22Rv1 (cell line): ENCODE data around the gene COMMD2.

Source experiments
- ZFX ChIP-seq: fragments of 450-650 bp; IDR thresholded peaks from 2 replicates; pipeline ENCODE4 v1.6.1; 2017; ENCODE audit warnings: antibody characterized with exemption, borderline replicate concordance
- TF ChIP-seq, protein P1 (sequence below): fragments of 450-650 bp; IDR thresholded peaks from 2 replicates; pipeline ENCODE4 v1.5.1; 2017; ENCODE audit warnings: mild to moderate bottlenecking

DNA sequence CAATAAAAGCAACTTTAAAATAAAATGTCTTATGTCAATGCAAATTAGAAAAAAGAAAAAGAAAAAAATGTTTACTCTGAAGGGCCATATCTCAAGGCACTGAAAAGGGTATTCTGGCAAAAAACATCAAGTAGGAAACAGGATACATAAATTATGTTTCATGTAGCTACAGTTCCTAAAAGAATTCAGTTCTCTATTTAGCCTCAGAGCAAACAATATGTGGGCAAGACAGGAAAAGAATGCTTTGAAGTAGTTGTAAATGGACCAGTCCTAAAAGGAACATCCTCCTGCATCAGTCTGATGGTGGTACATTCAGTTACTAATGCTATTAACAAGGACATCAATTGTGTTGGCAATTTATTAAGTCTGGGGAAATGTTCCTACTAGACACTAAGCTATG lies 8.1 kb downstream of the COMMD2 start:
- TF ChIP-seq, protein P1, sequence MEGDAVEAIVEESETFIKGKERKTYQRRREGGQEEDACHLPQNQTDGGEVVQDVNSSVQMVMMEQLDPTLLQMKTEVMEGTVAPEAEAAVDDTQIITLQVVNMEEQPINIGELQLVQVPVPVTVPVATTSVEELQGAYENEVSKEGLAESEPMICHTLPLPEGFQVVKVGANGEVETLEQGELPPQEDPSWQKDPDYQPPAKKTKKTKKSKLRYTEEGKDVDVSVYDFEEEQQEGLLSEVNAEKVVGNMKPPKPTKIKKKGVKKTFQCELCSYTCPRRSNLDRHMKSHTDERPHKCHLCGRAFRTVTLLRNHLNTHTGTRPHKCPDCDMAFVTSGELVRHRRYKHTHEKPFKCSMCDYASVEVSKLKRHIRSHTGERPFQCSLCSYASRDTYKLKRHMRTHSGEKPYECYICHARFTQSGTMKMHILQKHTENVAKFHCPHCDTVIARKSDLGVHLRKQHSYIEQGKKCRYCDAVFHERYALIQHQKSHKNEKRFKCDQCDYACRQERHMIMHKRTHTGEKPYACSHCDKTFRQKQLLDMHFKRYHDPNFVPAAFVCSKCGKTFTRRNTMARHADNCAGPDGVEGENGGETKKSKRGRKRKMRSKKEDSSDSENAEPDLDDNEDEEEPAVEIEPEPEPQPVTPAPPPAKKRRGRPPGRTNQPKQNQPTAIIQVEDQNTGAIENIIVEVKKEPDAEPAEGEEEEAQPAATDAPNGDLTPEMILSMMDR = no peak
- no peak for TF ChIP-seq ZFX
